Kidney glomerular epithelial cell (primary cell): ENCODE data around the gene GNB1.
"Not testable (repeated sequence)": the region's sequence is repeated elsewhere in the genome, so short reads cannot be mapped to it uniquely, and the experiment has no call there.

ENCODE experiments used
- DNase-seq: peaks from one replicate; lab custom pipeline; 2025; lab: John Stamatoyannopoulos, UW

The GNB1 gene

DNA sequence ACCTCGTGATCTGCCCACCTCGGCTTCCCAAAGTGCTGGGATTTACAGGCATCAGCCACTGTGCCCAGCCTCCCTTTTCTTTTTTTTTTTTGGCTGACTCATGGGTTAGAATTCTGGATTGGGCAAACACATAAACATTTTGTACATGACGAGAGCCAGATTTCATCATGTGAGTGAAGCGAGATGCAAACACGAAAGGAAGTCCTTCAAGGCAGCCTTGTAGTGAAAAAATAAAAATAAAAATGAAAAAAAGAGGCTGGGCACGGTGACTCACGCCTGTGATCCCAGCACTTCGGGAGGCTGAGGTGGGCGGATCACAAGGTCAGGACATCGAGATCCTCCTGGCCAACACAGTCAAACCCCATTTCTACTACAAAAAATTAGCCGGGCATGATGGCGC, 149.9 kb downstream of the GNB1 start:
- not testable (repeated sequence) for DNase-seq

DNA sequence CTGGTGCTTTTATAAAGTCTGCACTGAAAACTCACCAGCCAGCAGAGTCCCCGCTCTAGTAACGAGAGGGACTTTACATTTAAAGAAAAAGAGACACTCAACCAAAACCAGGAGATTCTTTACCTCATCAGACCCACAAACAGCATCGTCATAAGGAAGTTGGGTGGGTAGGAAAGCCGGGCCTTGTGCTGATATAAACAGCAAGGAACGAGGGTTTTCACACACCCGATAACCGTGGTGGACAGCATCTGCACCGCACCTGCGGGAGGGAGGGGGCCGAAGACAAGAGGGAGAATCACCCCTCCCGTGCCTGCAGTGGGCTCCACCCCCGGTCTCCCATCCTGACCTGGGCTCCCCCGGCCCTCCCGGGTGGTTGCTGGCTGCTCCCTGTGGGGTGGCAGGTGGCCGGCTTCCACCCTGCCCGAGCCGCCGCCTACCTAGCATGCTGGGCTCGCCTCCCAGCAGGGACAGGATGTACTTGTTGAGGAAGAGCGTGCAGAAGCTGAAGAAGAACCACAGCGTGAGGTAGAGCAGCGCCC, 152.0 kb downstream of the GNB1 start:
- DNase-seq, result not testable (repeated sequence)

DNA sequence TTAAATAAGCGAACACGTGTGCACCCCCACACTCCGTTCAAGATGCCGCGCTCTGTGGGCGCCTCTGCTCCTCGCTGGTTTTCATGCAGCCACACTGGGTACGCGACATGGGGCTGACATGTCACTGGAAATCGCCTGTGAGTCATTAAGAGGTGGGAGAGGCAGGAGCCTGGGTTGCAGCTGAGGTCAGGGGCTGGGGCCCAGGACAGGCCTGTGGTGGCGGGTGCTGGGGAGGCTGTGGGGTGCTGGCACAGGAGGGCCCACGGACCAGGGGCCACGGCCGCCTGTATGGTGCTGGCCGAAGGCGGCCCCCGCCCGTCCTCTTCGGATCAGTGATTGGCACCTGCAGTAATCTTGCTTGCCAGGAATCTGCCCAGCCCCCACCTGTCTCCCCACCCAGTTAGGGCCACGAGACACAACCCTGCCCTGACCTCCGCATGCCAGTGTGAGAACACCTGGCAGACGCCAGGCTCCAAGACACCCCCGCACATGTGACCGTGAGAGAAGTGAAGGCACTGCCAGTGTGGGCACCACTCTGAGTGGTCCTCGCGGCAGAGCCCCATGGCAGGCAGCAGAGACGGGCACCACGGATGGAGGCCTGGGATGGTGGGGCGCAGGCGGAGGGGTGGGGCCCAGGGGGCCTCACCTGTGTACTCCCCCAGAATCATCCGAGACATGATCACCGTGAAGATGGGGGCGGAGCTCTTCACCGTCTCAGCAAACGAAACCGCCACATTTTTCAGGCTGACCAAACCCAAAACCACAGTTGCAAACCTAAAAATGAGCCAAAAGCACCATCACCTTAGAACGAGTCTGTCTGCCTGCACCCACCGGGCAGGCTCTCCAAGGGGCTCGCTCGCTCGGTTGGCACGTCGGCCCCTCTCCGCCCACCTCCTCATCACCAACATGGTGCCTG, 153.0 kb downstream of the GNB1 start:
- DNase-seq, result not testable (repeated sequence)
